Body of pancreas (tissue), 4 donors: Measurements from ENCODE around the gene CNTF. TPM values are rescaled to one million over a fixed set of nuclear protein-coding genes. Genes with fewer than 3 reads are reported as not detected.
A peak's percentile ranks its signal among the peaks of the same experiment; 100 is the strongest.

Source experiments
- ATAC-seq: fragments of 150-250 bp; one replicate; pipeline ENCODE4 v1.9.1; 2016
- DNase-seq, 4 donors: peaks; one replicate each; pipeline ENCODE4 v3.0.0-alpha.2; 2019
- H3K27ac ChIP-seq, 4 donors: fragments of 200-600 bp; sonication (generic); 1 replicate in 3 of 4; 2 replicates in 1 of 4; pipeline versions ENCODE4 v1.5.1 to v1.6.1; 2016 to 2019; ENCODE audit warnings: mild to moderate bottlenecking in 1 of 4, mixed read lengths in 1 of 4, moderate library complexity in 1 of 4
- H3K27me3 ChIP-seq, 2 donors: fragments of 200-600 bp; sonication (generic); one replicate each; pipeline ENCODE4 v1.6.0; 2016; ENCODE audit warnings: mild to moderate bottlenecking in 1 of 2
- H3K36me3 ChIP-seq, 2 donors: fragments of 200-600 bp; sonication (generic); replicated peaks in 1 of 2; 2 replicates each; pipeline ENCODE4 v1.5.1; 2016; ENCODE audit warnings: low read depth in 2 of 2; ENCODE audit not compliant: insufficient read depth in 1 of 2
- H3K4me1 ChIP-seq: fragments of 200-600 bp; sonication (generic); one replicate; pipeline ENCODE4 v1.6.0; 2016
- H3K4me3 ChIP-seq, 2 donors: fragments of 200-600 bp; sonication (generic); 1 replicate in 1 of 2; 2 replicates in 1 of 2; pipeline ENCODE4 v1.5.1; 2016 to 2019
- H3K9me3 ChIP-seq, 3 donors: fragments of 200-600 bp; sonication (generic); 1 replicate in 2 of 3; 2 replicates in 1 of 3; pipeline ENCODE4 v1.5.1; 2016
- POLR2A ChIP-seq, 3 donors: fragments of 450-650 bp; IDR thresholded peaks; one replicate each; pipeline ENCODE4 v1.6.1; 2016; ENCODE audit warnings: antibody characterized with exemption in 3 of 3, mild to moderate bottlenecking in 2 of 3
- WGBS, 2 donors: methylation state at CpG; one replicate each; pipeline ENCODE4 v1.1.5; 2017; 5-methylcytosine and 5-hydroxymethylcytosine counted together
- intact Hi-C: fragments of 100-400 bp; cut with DNase I; formaldehyde crosslinking; loops from one replicate; pipeline ENCODE4 v1.15.1; 2023
- total RNA-seq, 2 donors: library from RNA; depleted of rRNA; stranded (reverse); fragments of >200 nt; gene quantifications; one replicate each; pipeline ENCODE4 v1.1.0, GENCODE V29; 2016
- TF ChIP-seq, protein P1 (sequence below), 7 experiments: fragments of 450-650 bp in 4 of 7; fragments of 200-600 bp in 3 of 7; sonication (generic) in 3 of 7; IDR thresholded peaks; one replicate each; pipeline ENCODE4 v1.5.1; 2016 to 2019; ENCODE audit warnings: antibody characterized with exemption in 7 of 7

CNTF gene
- total RNA-seq, 2 donors from 2014 or later, result 0.66 to 1.3 TPM

DNA sequence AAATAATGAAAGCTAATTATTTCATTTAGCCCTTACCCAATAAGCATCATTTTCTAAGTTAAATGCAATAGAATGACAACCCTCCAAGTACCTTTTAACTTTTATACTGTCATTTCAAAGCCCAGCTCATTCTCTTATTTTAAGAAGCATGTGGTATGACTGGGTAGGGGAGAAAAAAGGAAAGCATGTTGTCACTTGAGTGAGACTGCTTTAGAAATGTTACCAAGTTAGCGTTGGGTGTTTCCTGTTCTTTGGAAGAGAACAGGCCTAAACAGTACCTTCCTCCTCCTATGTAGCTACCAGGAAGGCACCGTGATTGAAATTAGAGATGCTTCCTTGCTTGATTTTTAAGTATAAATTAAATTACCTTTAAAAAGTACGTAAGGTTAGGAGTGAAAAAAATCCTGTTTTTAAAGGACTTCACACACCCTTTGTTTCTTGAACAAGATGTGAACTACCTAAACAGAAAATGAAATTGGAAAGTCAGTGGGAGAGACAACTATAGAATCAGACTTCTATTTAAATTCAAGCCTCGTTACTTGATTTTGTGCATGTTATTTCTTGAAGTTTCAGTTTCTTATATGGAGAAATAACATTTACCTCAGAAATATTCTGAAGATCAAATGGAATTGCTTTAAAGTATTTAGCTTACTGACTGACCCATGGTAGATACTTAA is 741 bp upstream of the CNTF start:
- Histone ChIP-seq H3K27me3 (no peaks in the 10 kb centered on the region), H3K9me3 (no peaks in the 10 kb centered on the region), H3K27ac (peak overlapping the region in 1 of 4 donors; percentile 5), H3K4me3 (no peak overlapping the region), H3K36me3 (peaks cover 7 to 11% of the 10 kb centered on the region in 2 donors), H3K4me1 (peaks cover 16% of the 10 kb centered on the region)
- intact Hi-C loops, result no loop called here
- WGBS, 2 donors, result 79 to 90% methylated on average over 4 of the region's 4 CpGs
- no peak for TF ChIP-seq POLR2A (IDR thresholded peaks at IDR 0.05)
- TF ChIP-seq, protein P1, sequence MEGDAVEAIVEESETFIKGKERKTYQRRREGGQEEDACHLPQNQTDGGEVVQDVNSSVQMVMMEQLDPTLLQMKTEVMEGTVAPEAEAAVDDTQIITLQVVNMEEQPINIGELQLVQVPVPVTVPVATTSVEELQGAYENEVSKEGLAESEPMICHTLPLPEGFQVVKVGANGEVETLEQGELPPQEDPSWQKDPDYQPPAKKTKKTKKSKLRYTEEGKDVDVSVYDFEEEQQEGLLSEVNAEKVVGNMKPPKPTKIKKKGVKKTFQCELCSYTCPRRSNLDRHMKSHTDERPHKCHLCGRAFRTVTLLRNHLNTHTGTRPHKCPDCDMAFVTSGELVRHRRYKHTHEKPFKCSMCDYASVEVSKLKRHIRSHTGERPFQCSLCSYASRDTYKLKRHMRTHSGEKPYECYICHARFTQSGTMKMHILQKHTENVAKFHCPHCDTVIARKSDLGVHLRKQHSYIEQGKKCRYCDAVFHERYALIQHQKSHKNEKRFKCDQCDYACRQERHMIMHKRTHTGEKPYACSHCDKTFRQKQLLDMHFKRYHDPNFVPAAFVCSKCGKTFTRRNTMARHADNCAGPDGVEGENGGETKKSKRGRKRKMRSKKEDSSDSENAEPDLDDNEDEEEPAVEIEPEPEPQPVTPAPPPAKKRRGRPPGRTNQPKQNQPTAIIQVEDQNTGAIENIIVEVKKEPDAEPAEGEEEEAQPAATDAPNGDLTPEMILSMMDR (IDR thresholded peaks at IDR 0.05), result no peak
- DNase-seq (no peak), ATAC-seq (no peak)

DNA sequence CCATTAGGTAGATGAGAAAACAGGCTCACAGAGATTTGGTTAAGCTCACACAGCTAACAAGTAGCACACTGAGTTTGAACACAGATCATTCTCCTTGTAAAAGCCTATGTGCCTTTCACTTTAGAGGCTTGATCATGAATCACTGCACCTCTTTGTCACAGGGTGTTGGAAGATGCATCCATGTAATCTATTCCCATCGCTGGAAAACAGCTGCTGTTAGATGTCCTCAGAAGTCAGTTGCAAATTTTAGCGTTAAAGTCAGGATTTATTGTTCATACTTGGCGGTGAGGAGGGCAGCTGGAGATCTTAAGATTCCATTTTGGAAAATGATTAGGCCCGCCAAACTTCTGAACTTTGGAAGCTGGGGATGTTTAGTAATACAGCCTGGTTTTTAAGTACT is 2.6 kb downstream of the CNTF start:
- 98 to 100% methylated on average over 4 of the region's 4 CpGs for WGBS, 2 donors
- no peaks in the 10 kb centered on the region for H3K27me3 ChIP-seq
- H3K4me1 ChIP-seq, result peaks cover 14% of the 10 kb centered on the region
- H3K36me3 ChIP-seq, result peaks cover 7 to 8% of the 10 kb centered on the region in 2 donors
- H3K4me3 ChIP-seq, result no peak overlapping the region
- intact Hi-C loops, result no loop called here
- ATAC-seq (no peak), DNase-seq (no peak)
- no peaks in the 10 kb centered on the region for H3K9me3 ChIP-seq
- TF ChIP-seq POLR2A (IDR thresholded peaks at IDR 0.05), result no peak
- TF ChIP-seq, protein P1 (IDR thresholded peaks at IDR 0.05), result no peak
- no peak overlapping the region for H3K27ac ChIP-seq

DNA sequence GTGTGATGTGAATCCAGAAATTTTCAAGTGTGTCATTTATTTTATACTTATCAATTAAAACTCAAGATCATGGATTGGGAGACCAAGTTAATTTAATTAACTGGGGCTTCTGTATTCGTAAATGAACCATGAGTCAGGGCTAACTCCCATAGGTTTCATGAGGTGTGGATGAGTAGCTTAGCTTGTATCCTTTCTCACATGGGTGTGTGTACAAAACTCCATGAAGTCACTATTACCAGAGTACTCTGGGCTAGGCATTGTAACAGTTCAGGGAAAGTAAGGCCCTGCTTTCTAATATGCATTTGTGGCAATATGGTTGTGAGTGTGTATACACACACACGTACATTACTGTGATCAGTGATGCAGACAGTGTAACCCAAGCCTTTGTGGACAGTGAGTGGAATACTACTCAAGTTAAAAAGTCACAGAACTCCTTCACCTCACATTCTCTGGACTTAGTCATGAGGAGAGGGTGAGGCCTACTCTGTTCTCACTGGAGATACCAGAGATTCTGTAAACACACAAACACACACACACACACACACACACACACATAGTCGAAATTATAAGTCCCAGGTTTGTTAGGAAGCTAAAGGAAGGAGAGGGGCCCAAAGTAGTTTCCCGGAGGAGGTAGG is 3.5 kb downstream of the CNTF start:
- WGBS, 2 donors, result 82 to 85% methylated on average over 4 of the region's 4 CpGs
- no peak for DNase-seq
- H3K4me1 ChIP-seq, result peaks cover 17% of the 10 kb centered on the region

DNA sequence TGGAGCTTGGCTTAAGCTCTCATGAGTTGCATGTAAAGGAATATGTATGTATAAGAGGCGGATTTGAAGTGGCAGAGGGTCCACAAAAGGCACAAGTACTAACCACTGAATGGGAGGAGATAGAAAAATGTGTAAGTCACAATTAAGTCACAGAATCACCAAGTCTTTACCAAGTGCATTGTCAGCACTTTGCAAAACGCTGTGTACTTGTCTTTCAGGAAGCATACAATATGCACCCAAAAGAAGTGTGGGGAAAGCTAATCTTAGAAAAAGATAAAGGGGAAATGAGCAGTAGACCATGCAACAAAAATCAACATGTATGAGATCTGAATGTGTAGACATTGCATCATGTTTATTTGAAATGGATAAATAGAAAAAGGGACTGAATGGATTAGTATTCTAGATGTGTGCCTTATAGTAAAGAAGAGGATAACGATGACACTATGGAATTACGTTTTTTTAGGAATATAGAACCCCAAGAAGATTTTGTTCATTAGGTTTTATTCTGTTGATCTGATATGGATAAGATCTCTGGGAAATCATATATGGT is 4.5 kb downstream of the CNTF start:
- H3K4me3 ChIP-seq, result no peak overlapping the region
- TF ChIP-seq, protein P1 (IDR thresholded peaks at IDR 0.05), result no peak
- no peak for TF ChIP-seq POLR2A (IDR thresholded peaks at IDR 0.05)
- H3K27me3 ChIP-seq, result no peaks in the 10 kb centered on the region
- peaks cover 28% of the 10 kb centered on the region for H3K4me1 ChIP-seq
- intact Hi-C loops, result no loop called here
- ATAC-seq (no peak), DNase-seq (no peak)
- 79 to 81% methylated on average over 4 of the region's 4 CpGs for WGBS, 2 donors
- peak overlapping the region in 1 of 4 donors; percentile 17 for H3K27ac ChIP-seq
- peaks cover 7 to 8% of the 10 kb centered on the region in 2 donors for H3K36me3 ChIP-seq
- no peaks in the 10 kb centered on the region for H3K9me3 ChIP-seq

More for the DNA sequence above, 3.5 kb downstream of the CNTF start:
- ATAC-seq, result no peak
- H3K36me3 ChIP-seq, result peaks cover 7 to 8% of the 10 kb centered on the region in 2 donors
- no peak overlapping the region for H3K4me3 ChIP-seq
- H3K27ac ChIP-seq, result no peak overlapping the region
- H3K9me3 ChIP-seq, result no peaks in the 10 kb centered on the region
- H3K27me3 ChIP-seq, result no peaks in the 10 kb centered on the region
- no peak for TF ChIP-seq POLR2A (IDR thresholded peaks at IDR 0.05)
- TF ChIP-seq, protein P1 (IDR thresholded peaks at IDR 0.05), result no peak
- intact Hi-C loops, result no loop called here
